Kasumi-1 (cell line): ENCODE data around the gene SMIM29.
"Not testable (repeated sequence)": the region's sequence is repeated elsewhere in the genome, so short reads cannot be mapped to it uniquely, and the experiment has no call there.

Source experiments
- DNase-seq, 2 experiments: peaks; one replicate each; lab custom pipeline; 2025; lab: John Stamatoyannopoulos, UW

Gene SMIM29

DNA sequence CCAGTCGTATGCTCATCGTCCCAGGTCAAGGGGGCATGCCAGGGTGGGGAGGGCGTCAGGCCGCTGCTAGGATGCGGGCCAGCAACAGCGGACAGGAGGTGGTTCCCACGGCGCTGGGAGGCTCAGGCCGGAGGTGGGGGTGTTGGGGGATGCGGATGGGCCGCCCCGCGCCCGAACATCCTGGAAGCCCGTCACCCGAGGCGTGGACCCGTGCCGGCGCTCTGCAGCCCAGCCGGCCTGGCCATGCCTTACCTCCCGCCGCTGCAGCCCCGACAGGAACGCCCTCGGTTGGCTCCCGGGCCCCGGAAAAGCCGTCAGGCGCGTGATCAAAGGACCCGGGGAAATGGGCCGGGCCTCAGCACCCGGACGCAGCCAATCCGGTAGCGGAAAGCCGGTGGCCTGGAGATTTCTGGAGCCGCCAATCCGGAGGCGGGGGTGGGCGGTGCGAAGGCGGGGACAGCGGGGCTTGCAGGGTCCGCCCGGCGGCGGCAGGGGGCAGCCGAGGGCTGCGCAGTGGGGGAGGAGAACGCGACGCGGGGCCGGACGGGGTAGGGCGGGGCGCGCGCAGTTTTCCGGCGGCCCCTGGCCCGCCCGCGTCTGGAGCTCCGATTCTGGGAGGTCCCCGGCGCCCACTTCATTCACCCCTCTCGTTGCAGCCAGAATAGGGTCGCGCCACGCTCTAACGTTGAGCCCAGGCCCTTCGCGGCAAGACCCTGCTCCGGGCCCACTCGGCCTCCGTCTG is at the start of gene SMIM29:
TSS of gene SMIM29 (minus strand) at position 280 of the 742 bp plus-strand sequence. CDS start 1,215 bp downstream, outside the sequence.
- DNase-seq = peak; percentile 92 to 95

DNA sequence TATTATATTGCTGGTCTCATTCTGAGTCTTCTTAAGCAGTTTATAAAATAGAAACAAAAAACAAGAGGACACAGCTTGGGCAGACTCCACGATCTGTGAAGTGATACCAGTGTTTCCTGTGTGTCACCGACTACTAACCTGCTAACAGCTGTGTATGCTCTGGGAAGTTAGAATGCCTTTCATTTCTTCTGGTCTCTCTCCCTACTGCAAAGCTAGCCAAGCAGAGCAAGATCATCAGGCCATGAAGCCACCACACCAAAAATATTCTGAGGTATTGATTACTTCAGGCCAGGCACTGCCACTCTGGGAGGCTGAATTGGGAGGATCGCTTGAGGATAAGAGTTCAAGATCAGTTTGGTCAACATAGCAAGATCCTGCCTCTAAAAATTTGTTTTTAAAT is 46.9 kb upstream of the SMIM29 start:
- DNase-seq = peak; percentile 39 to 42

DNA sequence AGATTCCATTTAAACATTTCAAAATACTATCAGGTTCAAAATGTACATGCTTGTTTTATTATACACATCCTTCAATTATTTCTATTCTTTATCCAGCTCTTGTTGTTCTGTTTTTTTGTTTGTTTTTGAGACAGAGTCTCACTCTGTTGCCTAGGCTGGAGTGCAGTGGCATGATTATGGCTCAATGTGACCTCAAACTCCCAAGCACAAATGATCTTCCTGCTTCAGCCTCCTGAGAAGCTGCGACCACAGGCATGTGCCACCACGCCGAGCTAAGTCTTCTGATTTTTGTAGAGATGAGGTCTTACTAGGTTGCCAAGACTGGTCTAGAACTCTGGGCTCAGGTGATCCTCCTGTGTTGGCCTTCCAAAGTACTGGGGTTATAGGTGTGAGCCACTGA is 44.1 kb upstream of the SMIM29 start:
- DNase-seq = no peak

DNA sequence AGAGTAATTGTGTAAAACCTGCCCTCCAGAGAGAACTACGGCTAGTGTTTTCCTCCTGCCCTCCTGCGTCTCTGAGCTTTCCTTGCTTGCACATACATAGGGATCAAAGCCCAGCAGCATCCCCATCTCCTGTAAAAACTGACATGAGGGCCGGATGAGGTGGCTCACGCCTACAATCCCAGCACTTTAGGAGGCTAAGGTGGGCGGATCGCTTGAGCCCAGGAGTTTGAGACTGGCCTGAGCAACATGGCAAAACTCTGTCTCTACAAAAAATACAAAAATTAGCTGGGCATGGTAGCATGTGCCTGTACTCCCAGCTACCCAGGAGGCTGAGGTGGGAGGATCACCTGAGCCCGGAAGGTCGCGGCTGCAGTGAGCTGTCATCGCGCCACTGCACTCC is 40.3 kb upstream of the SMIM29 start:
- DNase-seq = no peak

DNA sequence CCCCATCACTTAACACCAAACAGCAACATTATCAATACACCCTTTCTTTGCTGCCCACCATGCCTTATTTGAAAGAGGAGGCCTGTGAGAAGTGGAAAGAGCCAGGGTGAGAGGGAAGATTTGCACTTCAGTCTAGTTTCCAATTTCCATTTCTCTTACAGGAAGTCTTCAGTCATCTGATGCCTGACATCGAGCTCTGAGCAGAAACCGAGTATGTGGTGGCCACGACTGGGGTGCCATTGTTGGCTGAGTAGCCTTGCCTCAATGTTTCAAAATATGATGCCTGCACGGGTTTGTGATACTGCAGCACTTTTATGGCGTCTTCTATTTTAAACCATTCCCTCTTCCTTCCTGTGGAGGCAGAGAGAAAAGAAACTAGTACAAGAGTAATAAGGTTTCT is 39.8 kb upstream of the SMIM29 start:
- DNase-seq = peak; percentile 64 to 72

DNA sequence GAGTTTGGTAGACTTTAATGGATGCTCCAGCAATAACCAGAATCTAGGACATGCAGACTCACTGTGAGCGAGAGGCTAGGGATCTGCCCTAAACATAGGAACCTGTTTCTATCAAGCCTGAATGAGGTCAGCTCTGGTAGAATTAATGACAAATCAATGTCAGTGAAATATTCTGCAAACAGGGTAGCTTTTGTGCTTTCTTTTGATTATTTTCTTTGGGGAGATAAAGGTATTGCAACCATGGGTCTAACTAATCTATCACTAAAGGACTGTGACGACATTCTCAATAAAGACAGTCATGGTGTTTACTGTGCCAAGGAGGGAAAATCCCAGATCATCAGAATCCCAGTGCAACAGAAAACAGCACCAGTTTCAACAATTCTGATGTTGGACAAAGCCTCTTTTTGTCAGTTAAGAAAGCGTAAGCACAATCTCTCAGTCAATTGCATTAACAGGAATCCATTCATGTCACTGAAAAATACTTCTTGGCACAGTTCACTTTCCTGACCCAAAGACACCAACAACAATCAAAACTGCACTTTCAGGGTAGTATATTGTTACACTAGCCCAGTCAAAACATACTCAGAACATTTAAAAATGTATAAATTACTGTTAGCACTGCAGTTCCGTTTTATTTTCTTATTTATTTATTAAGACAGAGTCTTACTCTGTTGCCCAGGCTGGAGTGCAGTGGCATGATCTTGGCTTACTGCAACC is 36.8 kb upstream of the SMIM29 start:
- no peak for DNase-seq

DNA sequence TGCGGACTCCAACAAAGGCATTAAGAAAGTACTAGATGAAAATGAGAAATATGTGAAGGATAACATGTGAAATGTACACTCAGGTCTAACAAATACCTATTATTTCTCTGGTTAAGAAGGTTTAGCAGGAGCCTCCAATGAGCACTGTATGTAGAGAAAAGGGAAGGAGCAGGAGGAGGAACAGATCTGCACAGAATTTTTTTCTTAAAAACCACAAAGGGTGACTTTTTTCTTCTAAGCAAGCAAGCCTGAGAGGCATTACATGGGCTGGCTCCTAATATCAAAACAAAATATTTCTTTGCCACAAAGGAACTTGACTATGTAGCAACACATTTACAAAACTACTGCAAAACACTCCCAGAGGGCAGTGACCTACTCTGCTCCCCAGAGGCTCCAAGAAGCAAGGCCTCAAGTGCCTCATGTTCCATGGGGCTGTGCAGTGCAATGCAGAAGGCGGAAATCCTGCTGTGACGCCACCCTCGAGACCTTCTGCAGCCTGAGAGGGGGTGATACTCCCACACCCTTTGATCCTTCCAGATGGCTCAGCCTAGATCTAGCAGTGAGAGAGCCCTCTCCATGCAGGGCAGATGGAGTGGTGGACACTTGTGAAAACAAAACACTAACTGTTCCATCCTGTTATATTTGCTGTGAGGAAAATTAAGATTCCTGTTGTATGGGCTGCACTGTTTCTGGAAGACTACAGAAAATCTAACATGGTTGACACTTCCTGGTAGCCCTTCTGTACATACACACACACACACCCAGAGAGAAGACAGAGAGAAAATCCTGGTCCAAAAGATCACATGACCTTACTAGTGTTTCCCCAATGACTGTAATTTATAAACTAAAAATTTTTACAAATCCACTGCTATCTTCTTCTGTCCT is 36.0 kb upstream of the SMIM29 start:
- DNase-seq = peak; percentile 98

DNA sequence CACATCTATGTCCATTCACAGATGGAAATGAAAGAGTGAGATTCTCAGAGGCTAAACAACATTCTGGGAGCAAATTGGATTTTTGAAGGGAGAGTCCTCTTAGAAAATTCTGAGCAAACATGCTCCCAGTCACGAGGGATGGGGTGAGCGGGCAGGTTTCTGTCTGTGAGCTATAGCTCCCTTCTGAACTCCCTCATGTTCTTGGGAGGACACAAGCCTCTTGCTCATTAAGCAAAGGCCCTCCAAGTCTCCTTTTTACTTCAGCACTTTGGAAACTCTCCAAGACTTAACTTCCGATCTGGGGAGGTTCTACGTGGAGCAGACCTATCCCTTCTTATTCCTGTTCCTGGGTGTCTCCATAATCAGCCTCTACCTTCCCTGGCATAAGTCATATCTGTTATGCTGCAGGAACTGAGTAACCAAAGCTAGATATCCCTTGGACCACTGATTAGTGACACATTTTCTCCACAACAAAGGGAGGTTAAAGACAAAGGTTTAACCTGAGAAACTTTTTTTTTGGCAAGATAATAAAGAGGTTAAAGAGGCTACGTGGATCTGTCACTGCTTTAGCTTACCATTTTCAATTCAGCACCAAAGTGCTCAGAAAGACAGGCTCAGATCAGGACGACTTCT is 33.0 kb upstream of the SMIM29 start:
- DNase-seq = no peak

DNA sequence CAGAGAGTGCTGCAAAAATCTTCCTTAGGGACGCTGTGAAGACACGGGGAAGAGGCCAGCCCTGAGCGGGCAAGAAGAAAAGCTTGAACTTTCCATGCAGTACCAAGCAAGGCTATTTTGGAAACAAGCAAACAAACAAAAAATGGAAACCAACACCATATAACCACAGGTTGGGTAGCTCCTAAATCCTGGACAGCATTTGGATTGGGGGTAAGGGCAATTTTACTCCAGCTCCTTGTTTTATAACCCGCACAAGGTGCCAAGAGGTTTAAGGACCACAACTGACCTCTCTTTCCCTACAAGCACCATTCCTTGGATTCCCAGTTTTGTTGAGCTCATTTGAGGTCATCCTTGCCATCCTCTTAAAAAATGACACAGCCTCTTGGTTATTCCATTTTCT is 31.4 kb upstream of the SMIM29 start:
- DNase-seq = no peak

GRCh38 chr6:34278833-34279232 is 30.0 kb upstream of the SMIM29 start:
- no peak for DNase-seq

- no peak for DNase-seq
These were observed 28.9 kb upstream of the SMIM29 start for GRCh38 chr6:34277763-34278112.

DNA sequence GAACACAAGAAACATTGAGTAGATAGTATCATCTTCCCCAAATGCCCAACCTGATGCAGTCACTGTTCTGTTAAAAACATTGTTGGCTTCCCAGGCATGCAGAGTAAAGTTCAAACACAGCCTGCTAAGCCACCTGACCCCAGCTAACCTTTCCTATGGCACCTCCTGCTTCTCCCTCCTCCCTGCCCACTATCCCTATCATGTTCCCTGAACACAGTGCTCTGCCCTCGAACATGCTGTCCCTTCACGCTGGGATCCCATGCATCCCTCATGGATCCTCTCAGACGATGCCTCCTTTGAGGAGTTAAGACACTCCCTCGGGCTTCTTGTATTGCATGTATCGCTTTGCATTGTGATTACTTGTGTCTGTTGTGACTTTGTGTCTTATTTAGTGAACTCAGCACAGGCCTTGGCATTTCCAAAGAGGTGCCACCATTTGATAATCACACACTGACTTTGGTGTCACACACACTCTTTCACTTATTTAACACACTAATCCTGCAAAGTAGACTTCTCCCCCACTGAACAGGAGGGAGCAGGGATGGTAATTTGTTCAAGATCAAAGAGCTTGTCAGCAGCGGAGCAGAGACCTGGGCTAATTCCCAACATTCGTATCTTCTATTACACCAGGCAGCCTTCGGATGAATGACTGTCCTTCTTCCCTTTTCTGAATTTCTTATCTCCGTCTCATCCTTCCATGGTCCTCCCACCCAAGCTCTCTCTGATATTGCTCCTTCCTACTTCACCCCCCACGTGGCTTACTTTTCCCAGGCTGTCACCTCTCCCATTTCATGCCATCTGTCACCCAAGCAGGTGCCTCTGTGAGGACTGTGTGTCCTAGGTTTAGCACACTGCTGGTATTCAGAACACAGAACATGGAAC is 28.3 kb upstream of the SMIM29 start:
- no peak for DNase-seq

- DNase-seq = no peak
These were observed 27.4 kb upstream of the SMIM29 start for GRCh38 chr6:34276191-34276590.

DNA sequence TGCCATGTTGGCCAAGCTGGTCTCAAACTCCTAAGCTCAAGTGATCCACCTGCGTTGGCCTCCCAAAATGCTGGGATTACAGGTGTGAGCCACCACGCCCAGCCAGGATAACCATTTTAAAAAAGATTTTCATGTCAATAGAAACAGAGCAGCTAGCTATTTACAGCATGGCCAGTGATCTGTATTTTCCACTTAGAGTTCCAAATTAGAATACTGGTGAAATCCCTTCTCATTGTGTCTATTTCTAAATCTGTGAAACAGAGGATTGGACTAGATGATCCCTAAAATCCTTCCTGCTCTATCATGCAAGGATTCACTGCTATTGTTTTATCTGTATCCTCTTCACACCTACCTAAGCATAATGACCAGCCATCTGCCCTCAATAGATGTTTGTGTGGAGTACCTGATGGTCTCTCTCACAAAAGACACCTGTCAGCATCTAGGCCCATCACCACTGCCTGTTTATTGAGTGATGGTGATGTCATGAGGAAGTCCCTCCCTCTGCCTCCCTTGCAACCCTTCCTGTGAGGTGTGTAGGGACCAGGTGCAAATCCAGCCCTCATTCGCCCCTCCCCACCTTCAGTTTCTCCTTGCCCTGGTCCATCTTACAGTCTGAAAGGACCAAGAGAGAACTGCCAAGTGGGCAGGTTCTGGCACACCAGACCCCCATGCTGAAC is 26.5 kb upstream of the SMIM29 start:
- DNase-seq = no peak

DNA sequence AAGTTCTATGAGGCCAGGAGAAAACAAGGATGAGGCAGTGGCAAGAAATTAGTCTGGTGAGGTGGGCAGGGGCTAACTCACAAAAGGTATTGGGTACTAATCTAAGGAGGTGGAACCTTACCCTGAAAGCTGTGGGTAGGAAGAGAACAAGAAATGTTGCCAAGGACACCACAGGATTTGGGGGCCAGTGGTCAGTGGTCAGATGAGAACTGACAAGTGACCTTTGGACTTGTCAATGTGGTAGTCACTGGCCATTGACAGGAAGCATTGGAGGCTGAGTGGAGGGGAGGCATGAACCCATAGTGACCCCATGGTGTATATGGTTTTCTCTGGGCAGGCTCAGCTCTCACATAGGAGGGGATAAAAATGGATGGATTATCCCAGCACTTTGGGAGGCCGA is 25.3 kb upstream of the SMIM29 start:
- no peak for DNase-seq

DNA sequence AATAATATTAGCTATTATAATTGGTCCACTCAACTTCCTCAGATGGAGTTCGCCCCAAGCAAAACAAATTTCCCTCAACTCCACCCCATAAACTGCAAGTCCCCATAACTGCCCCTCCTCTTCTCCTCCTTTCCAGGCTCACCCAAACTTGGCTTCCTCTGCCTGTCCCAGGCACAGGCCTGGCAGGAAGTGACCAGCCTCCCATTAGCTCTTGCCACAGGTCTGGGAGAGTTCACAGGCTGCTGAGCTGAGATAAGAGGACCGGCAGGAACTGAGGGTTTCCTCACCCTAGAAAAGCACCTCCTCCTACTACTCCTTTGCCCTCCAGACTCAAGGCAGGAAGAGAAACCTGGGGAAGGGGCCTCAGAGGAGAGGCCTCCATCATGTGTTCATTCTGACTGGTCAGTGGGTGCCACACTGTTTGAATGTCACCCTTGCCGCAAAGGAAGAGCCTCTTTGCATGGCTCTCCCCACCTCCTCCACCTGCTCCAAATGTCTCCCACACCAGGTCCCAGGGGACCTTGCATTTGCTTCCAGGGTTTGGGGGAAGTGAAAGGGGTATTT is 24.5 kb upstream of the SMIM29 start:
- DNase-seq = peak; percentile 97 to 98

DNA sequence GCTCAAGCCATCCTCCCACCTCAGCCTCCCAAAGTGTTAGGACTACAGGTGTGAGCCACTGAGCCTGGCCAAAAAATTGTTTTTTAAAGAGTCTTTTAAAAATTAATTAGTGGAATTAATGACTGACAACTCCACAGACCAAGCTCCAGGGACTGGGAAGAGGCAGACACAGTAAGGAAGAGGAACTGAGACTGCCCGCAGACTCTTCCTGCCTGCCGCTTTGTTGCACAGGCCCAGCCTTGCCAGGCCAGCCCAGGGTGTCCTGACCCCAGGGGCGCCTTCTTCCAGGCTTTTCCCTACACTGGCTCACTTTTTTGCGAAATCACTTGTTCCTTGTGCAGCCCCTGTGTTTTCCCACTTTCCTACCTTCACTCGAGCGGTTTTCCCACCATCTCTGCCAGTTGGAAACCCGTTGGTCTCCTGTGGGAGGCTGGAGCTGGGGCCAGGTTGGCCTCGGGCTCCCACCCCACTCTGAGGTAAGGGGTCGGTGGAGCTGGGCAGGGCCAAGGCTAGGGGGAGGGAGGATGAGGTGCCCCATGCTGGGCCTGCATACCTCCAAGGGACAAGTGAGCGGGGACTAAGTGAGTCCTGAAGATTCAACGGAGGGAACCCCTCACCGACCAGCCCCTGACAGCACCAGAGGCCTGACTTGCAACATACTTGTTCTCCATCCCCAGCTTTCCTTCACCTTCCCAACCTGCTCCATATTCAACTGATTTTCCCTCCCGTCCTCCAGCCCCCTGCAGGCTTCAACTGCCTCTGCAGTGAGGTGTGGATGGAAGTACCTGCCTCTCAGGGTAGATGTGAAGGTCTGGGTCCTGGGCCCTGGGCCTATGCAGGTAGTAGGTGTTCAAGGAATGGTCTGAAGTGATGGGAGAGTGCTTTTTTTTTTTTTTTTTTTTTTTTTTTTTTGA is 23.5 kb upstream of the SMIM29 start:
- DNase-seq = peak; percentile 49 to 56

DNA sequence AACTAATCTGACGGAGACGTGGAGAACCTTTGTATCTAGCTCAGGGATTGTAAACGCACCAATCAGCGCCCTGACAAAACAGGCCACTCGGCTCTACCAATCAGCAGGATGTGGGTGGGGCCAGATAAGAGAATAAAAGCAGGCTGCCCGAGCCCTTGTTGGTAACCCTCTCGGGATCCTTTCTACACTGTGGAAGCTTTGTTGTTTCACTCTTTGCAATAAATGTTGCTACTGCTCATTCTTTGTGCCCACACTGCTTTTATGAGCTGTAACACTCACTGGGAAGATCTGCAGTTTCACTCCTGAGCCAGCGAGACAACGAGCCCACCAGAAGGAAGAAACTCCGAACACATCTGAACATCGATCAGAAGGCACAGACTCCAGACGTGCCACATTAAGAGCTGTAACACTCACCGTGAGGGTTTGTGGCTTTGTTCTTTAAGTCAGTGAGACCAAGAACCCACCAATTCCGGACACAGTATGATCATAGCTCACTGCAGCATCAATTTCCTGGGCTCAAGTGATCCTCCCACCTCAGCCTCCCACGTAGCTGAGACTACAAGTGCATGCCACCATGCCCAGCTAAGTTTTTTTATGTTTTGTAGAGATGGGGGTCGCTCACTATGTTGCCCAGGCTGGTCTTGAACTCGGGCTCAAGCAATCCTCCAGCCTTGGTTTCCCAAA is 21.0 kb upstream of the SMIM29 start:
- not testable (repeated sequence) for DNase-seq

- DNase-seq = not testable (repeated sequence)
These were observed 20.3 kb upstream of the SMIM29 start for GRCh38 chr6:34269132-34269531.
